ENCODE data around the gene IL19. TPM values are rescaled to one million over a fixed set of nuclear protein-coding genes. Genes with fewer than 3 reads are reported as not detected.

IL19 gene
- total RNA-seq, 1 donor from 2014 or later, result not detected

- Mint-ChIP-seq H3K36me3 (ENCODE audit: insufficient read depth) (no peaks in the 10 kb centered on the region), H3K27me3 (peaks cover 4% of the 10 kb centered on the region), H3K9me3 (ENCODE audit: low read depth) (no peaks in the 10 kb centered on the region), H3K4me3 (ENCODE audit: low read depth) (no peak overlapping the region), H3K27ac (no peak overlapping the region), H3K4me1 (ENCODE audit: low read depth) (peaks cover 12% of the 10 kb centered on the region)
- no peak for TF ChIP-seq CTCF (IDR thresholded peaks at IDR 0.05; ENCODE audit: unreplicated experiment)
- DNase-seq (ENCODE audit: low spot score, unreplicated experiment), result no peak
Observed at GRCh38 chr1:206779638-206780037, 9.1 kb downstream of the IL19 start.

- H3K4me1 Mint-ChIP-seq (ENCODE audit: low read depth), result no peaks in the 10 kb centered on the region
- H3K27ac Mint-ChIP-seq, result no peak overlapping the region
- peaks cover 15% of the 10 kb centered on the region for H3K27me3 Mint-ChIP-seq
- H3K4me3 Mint-ChIP-seq (ENCODE audit: low read depth), result no peak overlapping the region
- no peaks in the 10 kb centered on the region for H3K36me3 Mint-ChIP-seq (ENCODE audit: insufficient read depth)
- no peaks in the 10 kb centered on the region for H3K9me3 Mint-ChIP-seq (ENCODE audit: low read depth)
- no peak for TF ChIP-seq CTCF (IDR thresholded peaks at IDR 0.05; ENCODE audit: unreplicated experiment)
- DNase-seq (ENCODE audit: low spot score, unreplicated experiment), result no peak
Observed at GRCh38 chr1:206782448-206782847, 11.9 kb downstream of the IL19 start.

GRCh38 chr1:206783506-206783905, 12.9 kb downstream of the IL19 start:
- Mint-ChIP-seq H3K27me3 (peaks cover 20% of the 10 kb centered on the region), H3K4me3 (ENCODE audit: low read depth) (no peak overlapping the region), H3K27ac (no peak overlapping the region), H3K4me1 (ENCODE audit: low read depth) (no peaks in the 10 kb centered on the region), H3K9me3 (ENCODE audit: low read depth) (no peaks in the 10 kb centered on the region), H3K36me3 (ENCODE audit: insufficient read depth) (no peaks in the 10 kb centered on the region)
- TF ChIP-seq CTCF (IDR thresholded peaks at IDR 0.05; ENCODE audit: unreplicated experiment), result no peak
- no peak for DNase-seq (ENCODE audit: low spot score, unreplicated experiment)

- no peak overlapping the region for H3K4me3 Mint-ChIP-seq (ENCODE audit: low read depth)
- TF ChIP-seq CTCF (IDR thresholded peaks at IDR 0.05; ENCODE audit: unreplicated experiment), result no peak
- H3K27ac Mint-ChIP-seq, result no peak overlapping the region
- DNase-seq (ENCODE audit: low spot score, unreplicated experiment), result no peak
- H3K4me1 Mint-ChIP-seq (ENCODE audit: low read depth), result no peaks in the 10 kb centered on the region
- H3K9me3 Mint-ChIP-seq (ENCODE audit: low read depth), result no peaks in the 10 kb centered on the region
- no peaks in the 10 kb centered on the region for H3K36me3 Mint-ChIP-seq (ENCODE audit: insufficient read depth)
- peaks cover 20% of the 10 kb centered on the region for H3K27me3 Mint-ChIP-seq
Observed at GRCh38 chr1:206784471-206784903, 13.9 kb downstream of the IL19 start.

- Mint-ChIP-seq H3K27ac (no peak overlapping the region), H3K36me3 (ENCODE audit: insufficient read depth) (no peaks in the 10 kb centered on the region), H3K4me1 (ENCODE audit: low read depth) (no peaks in the 10 kb centered on the region), H3K27me3 (peaks cover 20% of the 10 kb centered on the region), H3K9me3 (ENCODE audit: low read depth) (no peaks in the 10 kb centered on the region), H3K4me3 (ENCODE audit: low read depth) (no peak overlapping the region)
- no peak for DNase-seq (ENCODE audit: low spot score, unreplicated experiment)
- no peak for TF ChIP-seq CTCF (IDR thresholded peaks at IDR 0.05; ENCODE audit: unreplicated experiment)
Observed at GRCh38 chr1:206785182-206785765, 14.7 kb downstream of the IL19 start.
